CD4-positive, alpha-beta T cell treated with Interleukin-1 beta for 1 hour (primary cell): ENCODE data around the gene FIBCD1.

Experiments
- DNase-seq, 2 donors: peaks; one replicate each; pipeline ENCODE4 v3.0.0-alpha.2; 2020 to 2022

Gene FIBCD1

GRCh38 chr9:130854835-130855234 is 84.2 kb downstream of the FIBCD1 start:
- DNase-seq: no peak

GRCh38 chr9:130854092-130854491 is 85.0 kb downstream of the FIBCD1 start:
- DNase-seq: no peak

GRCh38 chr9:130852801-130853200 is 86.2 kb downstream of the FIBCD1 start:
- DNase-seq: no peak
